ENCODE measurements around the gene TNIP1.

TNIP1 gene

DNA sequence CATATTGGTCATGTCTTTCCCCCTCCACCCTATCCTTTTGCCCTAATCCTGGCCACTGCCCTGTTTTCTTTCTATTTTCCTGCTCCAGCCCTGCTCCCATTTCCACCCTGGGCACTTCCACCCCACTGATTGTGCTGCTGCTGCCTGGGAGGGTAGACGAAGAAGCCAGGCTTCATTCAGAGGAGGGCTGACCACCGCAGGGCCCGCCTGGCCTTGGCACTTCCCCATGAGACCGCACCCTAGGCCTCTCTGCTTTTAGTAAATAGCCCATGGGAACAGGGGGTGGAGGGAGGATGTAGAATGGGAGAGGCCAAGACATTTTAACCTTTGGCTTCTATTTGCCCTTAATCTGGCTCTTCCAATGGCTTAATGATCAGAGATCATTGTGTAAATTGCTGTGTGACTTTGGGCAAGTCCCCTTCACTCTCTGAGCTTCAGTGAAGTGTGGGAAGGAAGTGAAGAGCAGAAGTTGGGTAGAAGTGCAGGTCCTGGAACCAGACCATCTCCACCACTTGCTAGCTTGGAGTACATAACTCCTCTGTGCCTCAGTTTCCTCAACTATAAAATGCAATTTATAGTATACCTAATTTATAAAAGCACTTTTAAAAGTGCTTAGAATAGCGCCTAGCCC is 74.0 kb downstream of the TNIP1 start:
- Histone ChIP-seq H3K4me1 (ENCODE audit: control insufficient read depth, low read length) (no peaks in the 10 kb centered on the region), H4K20me1 (ENCODE audit: control insufficient read depth, insufficient read depth, low read depth, low read length) (no peaks in the 10 kb centered on the region), H3K4me3 (ENCODE audit: low read length) (no peak overlapping the region), H3K9me2 (replicated peaks; ENCODE audit: control insufficient read depth, low read length) (no peaks in the 10 kb centered on the region), H3K79me2 (ENCODE audit: control insufficient read depth, low read length) (no peaks in the 10 kb centered on the region), H3K27ac (ENCODE audit: low read depth, low read length) (no peak overlapping the region), H3K27me3 (ENCODE audit: control insufficient read depth, low read length) (peaks cover 25% of the 10 kb centered on the region), H3K9me3 (ENCODE audit: control insufficient read depth, insufficient read depth, low read length) (no peaks in the 10 kb centered on the region), H3F3A (ENCODE audit: control insufficient read depth, insufficient read depth) (no peaks in the 10 kb centered on the region), H3K4me2 (ENCODE audit: low read length) (no peak overlapping the region), H3K36me3 (ENCODE audit: control insufficient read depth, low read length) (no peaks in the 10 kb centered on the region)
- TF ChIP-seq, protein P1, sequence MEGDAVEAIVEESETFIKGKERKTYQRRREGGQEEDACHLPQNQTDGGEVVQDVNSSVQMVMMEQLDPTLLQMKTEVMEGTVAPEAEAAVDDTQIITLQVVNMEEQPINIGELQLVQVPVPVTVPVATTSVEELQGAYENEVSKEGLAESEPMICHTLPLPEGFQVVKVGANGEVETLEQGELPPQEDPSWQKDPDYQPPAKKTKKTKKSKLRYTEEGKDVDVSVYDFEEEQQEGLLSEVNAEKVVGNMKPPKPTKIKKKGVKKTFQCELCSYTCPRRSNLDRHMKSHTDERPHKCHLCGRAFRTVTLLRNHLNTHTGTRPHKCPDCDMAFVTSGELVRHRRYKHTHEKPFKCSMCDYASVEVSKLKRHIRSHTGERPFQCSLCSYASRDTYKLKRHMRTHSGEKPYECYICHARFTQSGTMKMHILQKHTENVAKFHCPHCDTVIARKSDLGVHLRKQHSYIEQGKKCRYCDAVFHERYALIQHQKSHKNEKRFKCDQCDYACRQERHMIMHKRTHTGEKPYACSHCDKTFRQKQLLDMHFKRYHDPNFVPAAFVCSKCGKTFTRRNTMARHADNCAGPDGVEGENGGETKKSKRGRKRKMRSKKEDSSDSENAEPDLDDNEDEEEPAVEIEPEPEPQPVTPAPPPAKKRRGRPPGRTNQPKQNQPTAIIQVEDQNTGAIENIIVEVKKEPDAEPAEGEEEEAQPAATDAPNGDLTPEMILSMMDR (IDR thresholded peaks at IDR 0.05; ENCODE audit: low read depth, low read length, poor library complexity, severe bottlenecking) = no peak
- TF ChIP-seq EZH2phosphoT487 (IDR thresholded peaks at IDR 0.05; ENCODE audit: borderline replicate concordance, low read length) = no peak

GRCh38 chr5:151005950-151006576 is 74.8 kb downstream of the TNIP1 start:
- Histone ChIP-seq H3K4me2 (ENCODE audit: low read length) (no peak overlapping the region), H3K27ac (ENCODE audit: low read depth, low read length) (no peak overlapping the region), H3K79me2 (ENCODE audit: control insufficient read depth, low read length) (no peaks in the 10 kb centered on the region), H3F3A (ENCODE audit: control insufficient read depth, insufficient read depth) (no peaks in the 10 kb centered on the region), H3K27me3 (ENCODE audit: control insufficient read depth, low read length) (peaks cover 22% of the 10 kb centered on the region), H4K20me1 (ENCODE audit: control insufficient read depth, insufficient read depth, low read depth, low read length) (no peaks in the 10 kb centered on the region), H3K9me2 (replicated peaks; ENCODE audit: control insufficient read depth, low read length) (no peaks in the 10 kb centered on the region), H3K4me3 (ENCODE audit: low read length) (no peak overlapping the region), H3K4me1 (ENCODE audit: control insufficient read depth, low read length) (no peaks in the 10 kb centered on the region), H3K9me3 (ENCODE audit: control insufficient read depth, insufficient read depth, low read length) (no peaks in the 10 kb centered on the region), H3K36me3 (ENCODE audit: control insufficient read depth, low read length) (no peaks in the 10 kb centered on the region)
- TF ChIP-seq EZH2phosphoT487 (IDR thresholded peaks at IDR 0.05; ENCODE audit: borderline replicate concordance, low read length) = no peak
- TF ChIP-seq, protein P1 (IDR thresholded peaks at IDR 0.05; ENCODE audit: low read depth, low read length, poor library complexity, severe bottlenecking) = no peak

DNA sequence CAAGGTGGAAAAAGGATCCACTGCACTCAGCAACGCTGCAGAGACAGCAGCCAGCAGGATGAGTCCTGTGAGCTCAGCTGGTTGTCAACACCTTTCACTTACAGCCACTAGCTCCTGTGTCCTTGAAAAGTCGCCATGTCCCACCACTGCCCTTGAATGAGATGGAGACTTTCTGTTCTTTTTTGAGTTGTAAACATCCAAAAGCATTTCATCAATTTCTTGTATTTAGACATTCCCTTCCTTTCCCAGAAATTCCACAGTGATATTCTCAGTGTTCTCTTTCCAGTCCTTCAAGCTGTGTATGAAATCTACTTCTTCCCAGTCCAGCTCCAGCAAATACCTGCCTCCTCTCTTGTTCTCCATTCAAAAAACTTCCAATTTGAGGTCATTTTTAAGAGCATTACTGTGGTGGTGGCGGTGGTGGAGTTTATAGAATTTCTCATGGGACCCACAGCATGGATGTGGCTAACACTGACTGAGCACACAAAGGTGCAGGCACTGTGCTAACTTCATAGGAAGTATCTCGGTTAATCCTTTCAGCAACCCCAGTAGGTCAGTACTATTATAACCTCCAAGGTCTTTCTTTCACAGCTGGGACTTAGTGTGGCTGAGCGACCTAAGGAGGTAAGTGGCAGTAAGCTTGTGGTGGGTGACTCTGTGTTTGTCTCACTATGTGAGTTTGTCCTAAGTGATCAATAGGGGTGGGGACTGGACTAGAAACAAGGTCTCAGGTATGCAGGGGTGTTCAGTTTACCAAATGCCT is 75.5 kb downstream of the TNIP1 start:
- Histone ChIP-seq H3K79me2 (ENCODE audit: control insufficient read depth, low read length) (no peaks in the 10 kb centered on the region), H3K4me2 (ENCODE audit: low read length) (no peak overlapping the region), H3K4me3 (ENCODE audit: low read length) (no peak overlapping the region), H3K9me2 (replicated peaks; ENCODE audit: control insufficient read depth, low read length) (no peaks in the 10 kb centered on the region), H3K4me1 (ENCODE audit: control insufficient read depth, low read length) (no peaks in the 10 kb centered on the region), H3K9me3 (ENCODE audit: control insufficient read depth, insufficient read depth, low read length) (no peaks in the 10 kb centered on the region), H3K27ac (ENCODE audit: low read depth, low read length) (no peak overlapping the region), H3K36me3 (ENCODE audit: control insufficient read depth, low read length) (no peaks in the 10 kb centered on the region), H3F3A (ENCODE audit: control insufficient read depth, insufficient read depth) (no peaks in the 10 kb centered on the region), H3K27me3 (ENCODE audit: control insufficient read depth, low read length) (peaks cover 25% of the 10 kb centered on the region), H4K20me1 (ENCODE audit: control insufficient read depth, insufficient read depth, low read depth, low read length) (no peaks in the 10 kb centered on the region)
- no peak for TF ChIP-seq EZH2phosphoT487 (IDR thresholded peaks at IDR 0.05; ENCODE audit: borderline replicate concordance, low read length)
- TF ChIP-seq, protein P1 (IDR thresholded peaks at IDR 0.05; ENCODE audit: low read depth, low read length, poor library complexity, severe bottlenecking) = no peak

All from DOHH2 (cell line).